ENCODE measurements around the gene MEIKIN.
A peak's percentile ranks its signal among the peaks of the same experiment; 100 is the strongest.

Gene MEIKIN

GRCh38 chr5:131945551-131946168 lies at the start of gene MEIKIN:
TSS of gene MEIKIN (minus strand) at chr5:131945663. CDS start at chr5:131945505, 158 bp downstream.
- DNase-seq = no peak

GRCh38 chr5:131994533-131995226 lies 49.2 kb upstream of the MEIKIN start:
- DNase-seq = no peak

GRCh38 chr5:131994090-131994489 lies 48.6 kb upstream of the MEIKIN start:
- DNase-seq = no peak

GRCh38 chr5:131993676-131994075 lies 48.2 kb upstream of the MEIKIN start:
- DNase-seq = no peak

- DNase-seq = no peak
Measured at GRCh38 chr5:131992370-131992769, 46.9 kb upstream of the MEIKIN start.

- DNase-seq = no peak
Measured at GRCh38 chr5:131991593-131992324, 46.3 kb upstream of the MEIKIN start.

GRCh38 chr5:131990716-131991115 lies 45.3 kb upstream of the MEIKIN start:
- DNase-seq = no peak

- DNase-seq = no peak
Measured at GRCh38 chr5:131988601-131989000, 43.1 kb upstream of the MEIKIN start.

- no peak for DNase-seq
Measured at GRCh38 chr5:131987251-131987650, 41.8 kb upstream of the MEIKIN start.

GRCh38 chr5:131986161-131986912 lies 40.9 kb upstream of the MEIKIN start:
- no peak for DNase-seq

- no peak for DNase-seq
Measured at GRCh38 chr5:131984956-131985665, 39.6 kb upstream of the MEIKIN start.

- no peak for DNase-seq
Measured at GRCh38 chr5:131983244-131983771, 37.8 kb upstream of the MEIKIN start.

GRCh38 chr5:131981516-131981915 lies 36.1 kb upstream of the MEIKIN start:
- DNase-seq = no peak

GRCh38 chr5:131980696-131981095 lies 35.2 kb upstream of the MEIKIN start:
- no peak for DNase-seq

GRCh38 chr5:131979816-131980215 lies 34.4 kb upstream of the MEIKIN start:
- DNase-seq = no peak

- DNase-seq = no peak
Measured at GRCh38 chr5:131977212-131977604, 31.7 kb upstream of the MEIKIN start.

GRCh38 chr5:131976414-131977211 lies 31.1 kb upstream of the MEIKIN start:
- no peak for DNase-seq

- peak; percentile 22 for DNase-seq
Measured at GRCh38 chr5:131974956-131975726, 29.7 kb upstream of the MEIKIN start.

- DNase-seq = no peak
Measured at GRCh38 chr5:131974622-131974955, 29.1 kb upstream of the MEIKIN start.

GRCh38 chr5:131974016-131974415 lies 28.6 kb upstream of the MEIKIN start:
- DNase-seq = no peak

All from activated CD4-positive, alpha-beta T cell treated with anti-CD3 and anti-CD28 coated beads, Interleukin-10, Interleukin-2, amounts not matched to agents 100 ng/mL and 50 ng/mL, durations not matched to agents 16 hours and 8 hours (primary cell).